ENCODE results near the gene CNTNAP5. TPM values are rescaled to one million over a fixed set of nuclear protein-coding genes. Genes with fewer than 3 reads are reported as not detected.

The CNTNAP5 gene
- total and polyA plus RNA-seq, 2 of the 8 experiments (the other 6 are each of a cell fraction or from before 2014, with no cell fraction given): 0.11 to 0.76 TPM

DNA sequence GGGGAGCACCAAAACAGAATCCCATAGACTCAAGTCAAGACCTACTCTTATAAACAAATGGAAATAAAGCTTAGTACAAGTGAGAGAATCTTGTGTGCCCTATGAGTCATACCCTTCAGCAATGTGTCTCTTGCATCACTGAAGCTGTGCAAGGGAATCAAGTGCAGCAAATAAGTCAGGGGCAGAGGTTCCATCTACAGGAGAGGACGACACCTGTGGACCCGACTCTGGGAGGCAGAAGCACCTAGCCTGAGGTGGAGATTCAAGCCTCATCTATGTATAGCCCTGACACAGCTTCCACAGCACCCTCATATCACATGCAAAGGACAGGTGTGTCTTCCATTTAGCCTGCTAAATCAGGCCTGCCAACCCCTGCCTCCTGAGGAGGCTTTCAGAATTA lies 298.2 kb downstream of the CNTNAP5 start:
- Histone ChIP-seq H3K36me3 (ENCODE audit: control insufficient read depth in 2 of 4, insufficient read depth in 4 of 4, low read length in 3 of 4) (no peaks in the 10 kb centered on the region), H2BK15ac (ENCODE audit: low read length) (no peak overlapping the region), H2AFZ (ENCODE audit: low read length) (no peak overlapping the region), H4K20me1 (replicated peaks in 1 of 2; ENCODE audit: control insufficient read depth in 1 of 2, insufficient read depth in 2 of 2, low read length in 2 of 2) (no peaks in the 10 kb centered on the region), H3K14ac (ENCODE audit: insufficient read length) (no peak overlapping the region), H3K4me2 (ENCODE audit: insufficient read depth in 1 of 2, low read depth in 2 of 2, low read length in 2 of 2) (no peak overlapping the region), H3K9ac (replicated peaks in 1 of 4; ENCODE audit: extremely low read depth in 1 of 4, low read depth in 3 of 4, low read length in 3 of 4) (no peak overlapping the region), H2AK5ac (ENCODE audit: low read depth, low read length) (no peak overlapping the region), H2BK120ac (replicated peaks; ENCODE audit: low read depth, low read length) (no peak overlapping the region), H3K27ac (ENCODE audit: low read depth, low read length) (no peak overlapping the region), H3K18ac (ENCODE audit: extremely low read depth, low read length) (no peak overlapping the region; the same call in 1 of the 2 replicates), H3K4me3 (ENCODE audit: extremely low read depth in 1 of 4, insufficient read depth in 2 of 4, low read depth in 3 of 4, low read length in 4 of 4) (no peak overlapping the region), H3K9me3 (ENCODE audit: insufficient read depth in 2 of 2, low read depth in 1 of 2, low read length in 1 of 2) (no peaks in the 10 kb centered on the region), H3K4me1 (replicated peaks in 1 of 4; ENCODE audit: control insufficient read depth in 3 of 4, insufficient read depth in 4 of 4, low read length in 3 of 4) (peaks cover 0 to 8% (median 3%) of the 10 kb centered on the region in 4 experiments; a peak in 3 of 7 replicates), H4K8ac (ENCODE audit: extremely low read depth, insufficient read depth, low read length) (no peak overlapping the region), H4K5ac (ENCODE audit: insufficient read length, low read depth, low read length) (no peak overlapping the region), H3K79me1 (ENCODE audit: low read depth, low read length) (no peaks in the 10 kb centered on the region), H3K79me2 (ENCODE audit: control insufficient read depth in 1 of 2, insufficient read depth in 2 of 2, low read length in 2 of 2) (no peaks in the 10 kb centered on the region), H4K91ac (replicated peaks; ENCODE audit: insufficient read length, low read length) (peak overlapping the region; percentile 7), H3K56ac (replicated peaks; ENCODE audit: insufficient read length, low read depth, low read length) (no peak overlapping the region), H3K23ac (ENCODE audit: insufficient read length) (no peak overlapping the region), H3K4ac (replicated peaks; ENCODE audit: insufficient read length, low read depth, low read length) (peak overlapping the region; percentile 8), H2BK5ac (ENCODE audit: low read depth, low read length) (no peak overlapping the region; the same call in 1 of the 2 replicates), H2BK20ac (ENCODE audit: low read length) (no peak overlapping the region), H3K23me2 (ENCODE audit: low read depth, low read length) (peaks cover 5% of the 10 kb centered on the region; the same call in 1 of the 2 replicates), H2BK12ac (ENCODE audit: low read depth, low read length) (no peak overlapping the region; the same call in 1 of the 2 replicates), H3K27me3 (replicated peaks in 1 of 4; ENCODE audit: control insufficient read depth in 3 of 4, extremely low read depth in 1 of 4, insufficient read depth in 3 of 4, low read length in 3 of 4) (no peaks in the 10 kb centered on the region)
- ChIA-PET POLR2A (ENCODE audit: partially characterized antibody) (no interaction called here), CTCF (ENCODE audit: partially characterized antibody) (no interaction called here)
- TF ChIP-seq, protein P1, sequence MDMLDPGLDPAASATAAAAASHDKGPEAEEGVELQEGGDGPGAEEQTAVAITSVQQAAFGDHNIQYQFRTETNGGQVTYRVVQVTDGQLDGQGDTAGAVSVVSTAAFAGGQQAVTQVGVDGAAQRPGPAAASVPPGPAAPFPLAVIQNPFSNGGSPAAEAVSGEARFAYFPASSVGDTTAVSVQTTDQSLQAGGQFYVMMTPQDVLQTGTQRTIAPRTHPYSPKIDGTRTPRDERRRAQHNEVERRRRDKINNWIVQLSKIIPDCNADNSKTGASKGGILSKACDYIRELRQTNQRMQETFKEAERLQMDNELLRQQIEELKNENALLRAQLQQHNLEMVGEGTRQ (IDR thresholded peaks at IDR 0.05; ENCODE audit: low read length): no peak
- TF ChIP-seq RNF2 (IDR thresholded peaks at IDR 0.05; ENCODE audit: borderline replicate concordance, low read depth, low read length, missing control alignments, poor library complexity, severe bottlenecking) (no peak), HDAC6 (IDR thresholded peaks at IDR 0.05; ENCODE audit: low read depth, low read length) (no peak), KDM5A (IDR thresholded peaks at IDR 0.05; ENCODE audit: low read length) (no peak)
- DNase-seq (ENCODE audit: low read depth in 1 of 2, low spot score in 2 of 2): no peak
- 97% methylated on average over 2 of the region's 2 CpGs; no CpG with 5 or more reads in 1 of the 2 experiments for WGBS, 2 experiments (ENCODE audit: extremely low coverage in 1 of 2, insufficient coverage in 1 of 2, insufficient read length in 1 of 2, insufficient replicate concordance in 2 of 2, low coverage in 1 of 2, low lambda C conversion rate in 2 of 2, missing lambda C conversion rate in 1 of 2)
- FAIRE-seq: no peak

All from H1 (cell line).